Measurements from ENCODE around the gene TUBGCP6. TPM values are rescaled to one million over a fixed set of nuclear protein-coding genes. Genes with fewer than 3 reads are reported as not detected.

TUBGCP6 gene
- total and polyA plus RNA-seq, 2 donors (not counting 3 experiments of a cell fraction or from before 2014, with no cell fraction given) = 33.1 to 45.3 TPM

DNA sequence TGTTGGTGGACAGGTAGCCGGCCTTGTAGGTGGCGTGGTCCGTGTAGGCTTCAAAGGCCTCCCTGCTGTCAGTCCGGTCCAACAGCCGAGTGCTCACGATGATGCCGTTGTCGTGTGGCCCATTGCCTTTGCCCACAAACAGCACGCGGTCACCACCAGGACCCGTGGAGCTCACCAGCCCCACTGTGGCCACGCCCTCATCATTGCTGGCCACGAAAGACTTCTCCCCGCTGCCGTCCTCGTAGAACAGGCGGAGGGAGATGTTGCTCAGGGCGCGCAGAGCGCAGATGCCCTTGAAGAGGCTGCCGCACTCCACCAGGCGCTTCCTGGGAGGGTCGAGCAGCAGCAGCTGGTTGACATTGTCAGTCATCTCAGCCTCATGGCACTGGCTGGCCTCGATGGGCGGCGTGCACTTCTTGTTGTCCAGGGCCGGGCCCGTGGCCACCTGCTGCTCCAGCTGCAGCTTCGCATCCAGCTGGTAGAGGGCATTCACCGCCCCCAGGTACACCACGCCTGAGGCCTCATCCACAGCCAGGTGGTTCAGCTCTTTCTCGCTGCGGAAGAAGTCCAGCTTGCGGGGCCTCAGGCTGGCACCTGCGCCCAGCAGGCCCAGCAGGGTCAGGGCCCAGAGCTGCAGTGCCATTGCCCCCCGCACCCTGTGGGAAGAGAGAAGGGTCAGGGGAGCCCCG lies 45.3 kb upstream of the TUBGCP6 start:
- Histone ChIP-seq H3K27me3 (ENCODE audit: control insufficient read depth in 2 of 2, insufficient read depth in 2 of 2, low read length in 2 of 2) (no peaks in the 10 kb centered on the region), H2AFZ (ENCODE audit: low read depth, low read length) (no peak overlapping the region), H3K4me1 (ENCODE audit: control insufficient read depth, extremely low read depth, insufficient read depth, low read length) (peaks cover 20% of the 10 kb centered on the region), H3K9me3 (replicated peaks; ENCODE audit: control insufficient read depth, insufficient read depth, low read length) (no peaks in the 10 kb centered on the region), H3K79me2 (ENCODE audit: control insufficient read depth, insufficient read depth, low read length) (peaks cover 54% of the 10 kb centered on the region), H4K20me1 (replicated peaks; ENCODE audit: control insufficient read depth, extremely low read depth, insufficient read depth, low read length) (no peaks in the 10 kb centered on the region), H3K4me2 (ENCODE audit: insufficient read depth, low read length) (no peak overlapping the region), H3K9me1 (replicated peaks; ENCODE audit: control insufficient read depth, extremely low read depth, insufficient read depth, low read length) (no peaks in the 10 kb centered on the region), H3K27ac (ENCODE audit: insufficient read depth, low read depth, low read length) (no peak overlapping the region), H3K9ac (replicated peaks; ENCODE audit: extremely low read depth, insufficient read depth, low read length) (no peak overlapping the region), H3K4me3 (replicated peaks in 1 of 3; ENCODE audit: insufficient read depth in 1 of 3, low read depth in 1 of 3, low read length in 3 of 3) (no peak overlapping the region), H3K36me3 (ENCODE audit: control insufficient read depth in 2 of 2, extremely low read depth in 1 of 2, insufficient read depth in 2 of 2, low read length in 2 of 2) (peaks cover 12 to 58% of the 10 kb centered on the region in 2 experiments)
- POLR2A ChIA-PET = no interaction called here
- intact Hi-C loops (cut with micrococcal nuclease) = loop anchor here (5.0 kb wide), 1 partner anchor 52 kb away; the partner anchor contains the start of gene PPP6R2
- no peak for DNase-seq (ENCODE audit: low read depth, low spot score)
- TF ChIP-seq EZH2 (IDR thresholded peaks at IDR 0.05; ENCODE audit: borderline replicate concordance, low read depth, low read length, severe bottlenecking) = no peak
- TF ChIP-seq, protein P1, sequence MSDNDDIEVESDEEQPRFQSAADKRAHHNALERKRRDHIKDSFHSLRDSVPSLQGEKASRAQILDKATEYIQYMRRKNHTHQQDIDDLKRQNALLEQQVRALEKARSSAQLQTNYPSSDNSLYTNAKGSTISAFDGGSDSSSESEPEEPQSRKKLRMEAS (IDR thresholded peaks at IDR 0.05; ENCODE audit: insufficient read depth, insufficient read length) = no peak
- no peak for TF ChIP-seq POLR2AphosphoS5 (IDR thresholded peaks at IDR 0.05; ENCODE audit: insufficient read depth, low read depth, low read length)
- no peak for TF ChIP-seq JUN (IDR thresholded peaks at IDR 0.05; ENCODE audit: borderline replicate concordance, insufficient read depth, insufficient read length, low read depth)
- CTCF ChIA-PET = interaction anchor here (1.3 to 5.8 kb wide), 2 partner anchors 14 to 37 kb away, joined by 4 to 29 read pairs; partner anchors contain the start of gene DENND6B
- no peak for FAIRE-seq
- TSS peak; percentile 58 for BruUV-seq (replicated peaks)
- dilution Hi-C loops (cut with MboI; ENCODE audit: extremely low pct_ligation_motif_present, low sequenced_read_pairs) = no loop called here

DNA sequence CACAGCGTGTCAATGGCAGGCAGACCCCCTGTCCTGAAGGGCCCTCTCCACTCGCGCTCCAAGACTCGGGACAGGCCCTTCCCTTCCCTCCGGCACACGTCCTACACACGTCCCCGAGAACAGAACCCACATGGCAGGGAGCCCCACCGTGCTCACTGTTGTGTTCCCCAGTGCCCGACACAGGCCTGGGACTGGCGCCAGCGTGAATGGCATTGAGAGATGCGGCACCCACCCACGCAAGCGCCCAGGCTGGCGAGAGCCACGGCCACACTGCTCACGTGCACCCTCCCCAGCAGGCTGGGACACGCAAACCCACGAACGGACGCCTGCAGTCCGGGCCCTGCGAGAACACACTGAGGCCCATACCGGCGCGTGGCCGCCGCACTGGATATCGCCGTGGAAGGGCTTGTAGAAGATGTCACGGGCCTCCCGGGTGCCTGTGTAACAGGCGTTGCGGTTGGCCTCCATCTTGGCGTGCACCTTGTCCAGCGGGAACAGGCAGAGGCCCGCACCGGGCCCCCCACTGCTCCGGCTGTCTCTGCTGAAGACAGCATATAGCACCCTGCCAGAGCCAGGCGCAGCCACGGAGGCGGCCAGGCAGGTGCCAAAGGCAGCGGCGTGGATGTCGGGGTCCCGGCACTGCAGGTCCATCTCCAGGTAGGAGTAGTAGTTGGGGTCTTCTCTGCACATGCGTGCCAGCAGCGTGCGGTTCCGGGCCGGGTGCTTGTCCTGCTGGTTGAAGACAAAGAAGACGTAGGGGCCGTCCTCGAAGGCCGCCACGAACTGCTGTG lies 44.5 kb upstream of the TUBGCP6 start:
- no peaks in the 10 kb centered on the region for H3K9me3 ChIP-seq (replicated peaks; ENCODE audit: control insufficient read depth, insufficient read depth, low read length)
- no peak overlapping the region for H3K4me3 ChIP-seq (replicated peaks in 1 of 3; ENCODE audit: insufficient read depth in 1 of 3, low read depth in 1 of 3, low read length in 3 of 3)
- H3K36me3 ChIP-seq (ENCODE audit: control insufficient read depth in 2 of 2, extremely low read depth in 1 of 2, insufficient read depth in 2 of 2, low read length in 2 of 2) = peaks cover 17 to 62% of the 10 kb centered on the region in 2 experiments
- TF ChIP-seq POLR2A (IDR thresholded peaks at IDR 0.05; ENCODE audit: low read depth, low read length) (no peak), EZH2 (IDR thresholded peaks at IDR 0.05; ENCODE audit: borderline replicate concordance, low read depth, low read length, severe bottlenecking) (no peak), MYC (IDR thresholded peaks at IDR 0.05; ENCODE audit: low read depth, low read length) (no peak), FOS (IDR thresholded peaks at IDR 0.05; ENCODE audit: borderline replicate concordance, insufficient read depth, low read length) (no peak), GATA2 (IDR thresholded peaks at IDR 0.05; ENCODE audit: insufficient read depth, insufficient read length, low read depth, low read length) (no peak), POLR2AphosphoS5 (IDR thresholded peaks at IDR 0.05; ENCODE audit: insufficient read depth, low read depth, low read length) (no peak), JUN (IDR thresholded peaks at IDR 0.05; ENCODE audit: borderline replicate concordance, insufficient read depth, insufficient read length, low read depth) (no peak)
- TF ChIP-seq, protein P2, sequence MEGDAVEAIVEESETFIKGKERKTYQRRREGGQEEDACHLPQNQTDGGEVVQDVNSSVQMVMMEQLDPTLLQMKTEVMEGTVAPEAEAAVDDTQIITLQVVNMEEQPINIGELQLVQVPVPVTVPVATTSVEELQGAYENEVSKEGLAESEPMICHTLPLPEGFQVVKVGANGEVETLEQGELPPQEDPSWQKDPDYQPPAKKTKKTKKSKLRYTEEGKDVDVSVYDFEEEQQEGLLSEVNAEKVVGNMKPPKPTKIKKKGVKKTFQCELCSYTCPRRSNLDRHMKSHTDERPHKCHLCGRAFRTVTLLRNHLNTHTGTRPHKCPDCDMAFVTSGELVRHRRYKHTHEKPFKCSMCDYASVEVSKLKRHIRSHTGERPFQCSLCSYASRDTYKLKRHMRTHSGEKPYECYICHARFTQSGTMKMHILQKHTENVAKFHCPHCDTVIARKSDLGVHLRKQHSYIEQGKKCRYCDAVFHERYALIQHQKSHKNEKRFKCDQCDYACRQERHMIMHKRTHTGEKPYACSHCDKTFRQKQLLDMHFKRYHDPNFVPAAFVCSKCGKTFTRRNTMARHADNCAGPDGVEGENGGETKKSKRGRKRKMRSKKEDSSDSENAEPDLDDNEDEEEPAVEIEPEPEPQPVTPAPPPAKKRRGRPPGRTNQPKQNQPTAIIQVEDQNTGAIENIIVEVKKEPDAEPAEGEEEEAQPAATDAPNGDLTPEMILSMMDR (IDR thresholded peaks at IDR 0.05; ENCODE audit: extremely low read depth in 1 of 2, insufficient read depth in 1 of 2, low read depth in 1 of 2, low read length in 2 of 2) = no peak
- TF ChIP-seq, protein P1 (IDR thresholded peaks at IDR 0.05; ENCODE audit: insufficient read depth, insufficient read length) = no peak
- H3K27ac ChIP-seq (ENCODE audit: insufficient read depth, low read depth, low read length) = no peak overlapping the region
- intact Hi-C loops (cut with micrococcal nuclease) = no loop called here
- POLR2A ChIA-PET = no interaction called here
- no peaks in the 10 kb centered on the region for H3K9me1 ChIP-seq (replicated peaks; ENCODE audit: control insufficient read depth, extremely low read depth, insufficient read depth, low read length)
- H3K4me1 ChIP-seq (ENCODE audit: control insufficient read depth, extremely low read depth, insufficient read depth, low read length) = peaks cover 15% of the 10 kb centered on the region
- no peak overlapping the region for H2AFZ ChIP-seq (ENCODE audit: low read depth, low read length)
- H4K20me1 ChIP-seq (replicated peaks; ENCODE audit: control insufficient read depth, extremely low read depth, insufficient read depth, low read length) = no peaks in the 10 kb centered on the region
- no peak overlapping the region for H3K4me2 ChIP-seq (ENCODE audit: insufficient read depth, low read length)
- dilution Hi-C loops (cut with MboI; ENCODE audit: extremely low pct_ligation_motif_present, low sequenced_read_pairs) = no loop called here
- BruUV-seq (replicated peaks) = no TSS peak
- DNase-seq (ENCODE audit: low read depth, low spot score) = no peak
- H3K79me2 ChIP-seq (ENCODE audit: control insufficient read depth, insufficient read depth, low read length) = peaks cover 48% of the 10 kb centered on the region
- H3K9ac ChIP-seq (replicated peaks; ENCODE audit: extremely low read depth, insufficient read depth, low read length) = no peak overlapping the region
- no peak for FAIRE-seq
- CTCF ChIA-PET = interaction anchor here (1.3 to 5.8 kb wide), 2 partner anchors 13 to 38 kb away, joined by 4 to 29 read pairs; partner anchors contain the start of gene DENND6B
- no peaks in the 10 kb centered on the region for H3K27me3 ChIP-seq (ENCODE audit: control insufficient read depth in 2 of 2, insufficient read depth in 2 of 2, low read length in 2 of 2)

Data from endothelial cell of umbilical vein (primary cell).